Osteocyte (in vitro differentiated cells): ENCODE results near the gene IL22. TPM values are rescaled to one million over a fixed set of nuclear protein-coding genes. Genes with fewer than 3 reads are reported as not detected.

Experiments used
- DNase-seq: peaks from one replicate; pipeline ENCODE4 v3.0.0; 2021; ENCODE audit warnings: mixed read lengths; ENCODE audit not compliant: unreplicated experiment; ENCODE audit errors: extremely low spot score
- H3K27ac Mint-ChIP-seq: one replicate; pipeline ENCODE4 v1.8.0; 2021; ENCODE audit warnings: mild to moderate bottlenecking, mixed read lengths; ENCODE audit not compliant: unreplicated experiment
- H3K27me3 Mint-ChIP-seq: one replicate; pipeline ENCODE4 v1.8.0; 2021; ENCODE audit warnings: mixed read lengths; ENCODE audit not compliant: unreplicated experiment
- H3K36me3 Mint-ChIP-seq: one replicate; pipeline ENCODE4 v1.8.0; 2021; ENCODE audit warnings: mixed read lengths; ENCODE audit not compliant: unreplicated experiment
- H3K4me1 Mint-ChIP-seq: one replicate; pipeline ENCODE4 v1.8.0; 2021; ENCODE audit warnings: mixed read lengths; ENCODE audit not compliant: unreplicated experiment
- H3K4me3 Mint-ChIP-seq: one replicate; pipeline ENCODE4 v1.8.0; 2021; ENCODE audit warnings: mild to moderate bottlenecking, moderate library complexity, mixed read lengths; ENCODE audit not compliant: unreplicated experiment
- H3K9me3 Mint-ChIP-seq: one replicate; pipeline ENCODE4 v1.8.0; 2021; ENCODE audit warnings: mixed read lengths; ENCODE audit not compliant: unreplicated experiment
- CTCF ChIP-seq: fragments of 200-600 bp; sonication (generic); IDR thresholded peaks from 2 replicates; pipeline ENCODE4 v1.5.0; 2021; ENCODE audit warnings: antibody characterized with exemption, mild to moderate bottlenecking, moderate library complexity
- total RNA-seq: library from RNA; stranded (reverse); gene quantifications from 2 replicates; pipeline ENCODE4 v1.2.1, GENCODE V29; 2021

The IL22 gene
- total RNA-seq, 1 donor from 2014 or later, result not detected

GRCh38 chr12:68240079-68240478 is 13.3 kb downstream of the IL22 start:
- DNase-seq, result no peak
- H3K36me3 Mint-ChIP-seq, result no peaks in the 10 kb centered on the region
- TF ChIP-seq CTCF, result no peak
- peak overlapping the region; percentile 59 for H3K27ac Mint-ChIP-seq
- H3K4me3 Mint-ChIP-seq, result no peak overlapping the region
- peaks cover 3% of the 10 kb centered on the region for H3K27me3 Mint-ChIP-seq
- H3K4me1 Mint-ChIP-seq, result peaks cover 28% of the 10 kb centered on the region
- no peaks in the 10 kb centered on the region for H3K9me3 Mint-ChIP-seq

- Mint-ChIP-seq H3K4me1 (peaks cover 28% of the 10 kb centered on the region), H3K27me3 (peaks cover 8% of the 10 kb centered on the region), H3K27ac (peak overlapping the region; percentile 59), H3K4me3 (no peak overlapping the region), H3K36me3 (no peaks in the 10 kb centered on the region), H3K9me3 (no peaks in the 10 kb centered on the region)
- TF ChIP-seq CTCF, result no peak
- DNase-seq, result no peak
Measured at GRCh38 chr12:68239309-68239982, 14.0 kb downstream of the IL22 start.

GRCh38 chr12:68237619-68238018 is 15.8 kb downstream of the IL22 start:
- Mint-ChIP-seq H3K4me1 (peaks cover 28% of the 10 kb centered on the region), H3K27ac (no peak overlapping the region), H3K27me3 (peaks cover 12% of the 10 kb centered on the region), H3K4me3 (no peak overlapping the region), H3K36me3 (no peaks in the 10 kb centered on the region), H3K9me3 (no peaks in the 10 kb centered on the region)
- no peak for DNase-seq
- TF ChIP-seq CTCF, result no peak

GRCh38 chr12:68237078-68237477 is 16.3 kb downstream of the IL22 start:
- Mint-ChIP-seq H3K4me3 (no peak overlapping the region), H3K27me3 (peaks cover 12% of the 10 kb centered on the region), H3K27ac (no peak overlapping the region), H3K4me1 (peaks cover 28% of the 10 kb centered on the region), H3K36me3 (no peaks in the 10 kb centered on the region), H3K9me3 (no peaks in the 10 kb centered on the region)
- TF ChIP-seq CTCF, result no peak
- DNase-seq, result no peak

- Mint-ChIP-seq H3K4me1 (peaks cover 27% of the 10 kb centered on the region), H3K36me3 (no peaks in the 10 kb centered on the region), H3K27ac (no peak overlapping the region), H3K27me3 (peaks cover 12% of the 10 kb centered on the region), H3K4me3 (no peak overlapping the region), H3K9me3 (no peaks in the 10 kb centered on the region)
- DNase-seq, result no peak
- TF ChIP-seq CTCF, result no peak
Measured at GRCh38 chr12:68236421-68237059, 16.9 kb downstream of the IL22 start.
